Measurements from ENCODE around the gene ADAMTS19.

- TF ChIP-seq BACH2 (CRISPR knock-in tag; IDR thresholded peaks at IDR 0.05; ENCODE audit: borderline replicate concordance), result no peak
- no peak for TF ChIP-seq SNAI2 (CRISPR knock-in tag; IDR thresholded peaks at IDR 0.05)
- no peak for TF ChIP-seq TOX (CRISPR knock-in tag; IDR thresholded peaks at IDR 0.05; ENCODE audit: borderline replicate concordance)
- no peak for TF ChIP-seq ESRRG (CRISPR knock-in tag; IDR thresholded peaks at IDR 0.05)
- no peak for TF ChIP-seq CSRNP3 (CRISPR knock-in tag; IDR thresholded peaks at IDR 0.05)
- no peak for TF ChIP-seq POU6F1 (CRISPR knock-in tag; IDR thresholded peaks at IDR 0.05; ENCODE audit: borderline replicate concordance, low read depth)
- TF ChIP-seq PATZ1 (CRISPR knock-in tag; IDR thresholded peaks at IDR 0.05; ENCODE audit: borderline replicate concordance), result no peak
These were observed 264.5 kb downstream of the ADAMTS19 start for GRCh38 chr5:129724647-129725046.

All from SK-N-SH treated with all-trans-retinoic acid at 6 μM for 48 hours (cell line).